ENCODE measurements around the gene TMEM250. TPM values are rescaled to one million over a fixed set of nuclear protein-coding genes. Genes with fewer than 3 reads are reported as not detected.

The TMEM250 gene
- polyA plus RNA-seq, 1 donor (not counting 4 experiments of a cell fraction or from before 2014, with no cell fraction given), result 9.9 TPM

- peaks cover 7% of the 10 kb centered on the region for H3K4me1 ChIP-seq (ENCODE audit: control insufficient read depth, extremely low read depth, insufficient read depth, low read length)
- H3K4me2 ChIP-seq (ENCODE audit: control insufficient read depth, extremely low read depth, insufficient read depth, low read depth, low read length), result no peak overlapping the region
- H4K20me1 ChIP-seq (ENCODE audit: control insufficient read depth, extremely low read depth, insufficient read depth, low read length), result peaks cover 25% of the 10 kb centered on the region
- H3K4me3 ChIP-seq (ENCODE audit: control insufficient read depth in 2 of 3, extremely low read depth in 1 of 3, insufficient read depth in 2 of 3, low read depth in 1 of 3, low read length in 3 of 3), result no peak overlapping the region
- H3K9me3 ChIP-seq (ENCODE audit: control insufficient read depth, low read depth, low read length), result no peaks in the 10 kb centered on the region
- H3K27ac ChIP-seq (ENCODE audit: control insufficient read depth, insufficient read depth, low read length), result no peak overlapping the region
- dilution Hi-C loops (cut with MboI; ENCODE audit: extremely low pct_ligation_motif_present, low sequenced_read_pairs), result no loop called here
- FAIRE-seq, result no peak
- DNase-seq (ENCODE audit: low read depth, low spot score), result no peak
- H3K79me2 ChIP-seq (ENCODE audit: control insufficient read depth, insufficient read depth, low read length), result peaks cover 92% of the 10 kb centered on the region
- H3K36me3 ChIP-seq (ENCODE audit: control insufficient read depth in 2 of 2, extremely low read depth in 1 of 2, insufficient read depth in 2 of 2, low read length in 2 of 2), result peaks cover 5 to 14% of the 10 kb centered on the region in 2 experiments
- no peak overlapping the region for H2AFZ ChIP-seq (ENCODE audit: control insufficient read depth, low read length)
- H3K9me1 ChIP-seq (ENCODE audit: control insufficient read depth, extremely low read depth, insufficient read depth, low read length), result no peaks in the 10 kb centered on the region
- no peak for TF ChIP-seq EZH2 (IDR thresholded peaks at IDR 0.05; ENCODE audit: low read length)
- no peak for TF ChIP-seq CTCF (optimal IDR thresholded peaks at IDR 0.05 in 1 of 3, IDR thresholded peaks at IDR 0.05 in 1 of 3, conservative IDR thresholded peaks at IDR 0.05 in 1 of 3; ENCODE audit: extremely low read depth in 1 of 3, insufficient read depth in 2 of 3, low read length in 3 of 3)
- H3K9ac ChIP-seq (ENCODE audit: control insufficient read depth, extremely low read depth, insufficient read depth, low read length), result no peak overlapping the region
- no peaks in the 10 kb centered on the region for H3K27me3 ChIP-seq (ENCODE audit: control insufficient read depth, extremely low read depth, insufficient read depth, low read length)
These were observed 30.8 kb downstream of the TMEM250 start for GRCh38 chr9:136087741-136088480.

GRCh38 chr9:136086951-136087740 is 31.5 kb downstream of the TMEM250 start:
- dilution Hi-C loops (cut with MboI; ENCODE audit: extremely low pct_ligation_motif_present, low sequenced_read_pairs), result no loop called here
- H2AFZ ChIP-seq (ENCODE audit: control insufficient read depth, low read length), result no peak overlapping the region
- H3K4me3 ChIP-seq (ENCODE audit: control insufficient read depth in 2 of 3, extremely low read depth in 1 of 3, insufficient read depth in 2 of 3, low read depth in 1 of 3, low read length in 3 of 3), result no peak overlapping the region
- H4K20me1 ChIP-seq (ENCODE audit: control insufficient read depth, extremely low read depth, insufficient read depth, low read length), result peaks cover 27% of the 10 kb centered on the region
- H3K9ac ChIP-seq (ENCODE audit: control insufficient read depth, extremely low read depth, insufficient read depth, low read length), result no peak overlapping the region
- DNase-seq (ENCODE audit: low read depth, low spot score) (no peak), FAIRE-seq (no peak)
- H3K9me3 ChIP-seq (ENCODE audit: control insufficient read depth, low read depth, low read length), result no peaks in the 10 kb centered on the region
- H3K9me1 ChIP-seq (ENCODE audit: control insufficient read depth, extremely low read depth, insufficient read depth, low read length), result no peaks in the 10 kb centered on the region
- peaks cover 7% of the 10 kb centered on the region for H3K4me1 ChIP-seq (ENCODE audit: control insufficient read depth, extremely low read depth, insufficient read depth, low read length)
- no peak overlapping the region for H3K4me2 ChIP-seq (ENCODE audit: control insufficient read depth, extremely low read depth, insufficient read depth, low read depth, low read length)
- peaks cover 92% of the 10 kb centered on the region for H3K79me2 ChIP-seq (ENCODE audit: control insufficient read depth, insufficient read depth, low read length)
- H3K27ac ChIP-seq (ENCODE audit: control insufficient read depth, insufficient read depth, low read length), result no peak overlapping the region
- TF ChIP-seq CTCF (optimal IDR thresholded peaks at IDR 0.05 in 1 of 3, IDR thresholded peaks at IDR 0.05 in 1 of 3, conservative IDR thresholded peaks at IDR 0.05 in 1 of 3; ENCODE audit: extremely low read depth in 1 of 3, insufficient read depth in 2 of 3, low read length in 3 of 3), result no peak
- H3K36me3 ChIP-seq (ENCODE audit: control insufficient read depth in 2 of 2, extremely low read depth in 1 of 2, insufficient read depth in 2 of 2, low read length in 2 of 2), result peaks cover 3 to 8% of the 10 kb centered on the region in 2 experiments
- no peaks in the 10 kb centered on the region for H3K27me3 ChIP-seq (ENCODE audit: control insufficient read depth, extremely low read depth, insufficient read depth, low read length)

Data from keratinocyte (primary cell).